HEK293 (cell line): ENCODE data around the gene PGGHG.

ENCODE experiments used
- CTCF ChIA-PET: fragments of 350-600 bp; formaldehyde crosslinking; extraction: SDS; loops from one replicate; lab custom pipeline; 2021; ENCODE audit warnings: antibody characterized with exemption; lab: Yijun Ruan, JAX
- POLR2A ChIA-PET: fragments of 300-600 bp; formaldehyde crosslinking; extraction: SDS; loops from one replicate; lab custom pipeline; 2020; ENCODE audit warnings: antibody characterized with exemption, inconsistent platforms; lab: Yijun Ruan, JAX
- H3K27ac ChIP-seq: fragments of 200-500 bp; sonication (Bioruptor generic); 2 replicates; pipeline ENCODE4 v1.5.1; 2014; ENCODE audit warnings: low read depth, low read length, control low read depth, inconsistent platforms; ENCODE audit errors: extremely low read depth
- H3K36me3 ChIP-seq, 2 experiments: fragments of 200-500 bp in 1 of 2; sonication (Bioruptor generic) in 1 of 2; 1 replicate in 1 of 2; 2 replicates in 1 of 2; pipeline ENCODE4 v1.5.1; 2014 to 2017; ENCODE audit warnings: inconsistent platforms in 2 of 2, low read length in 2 of 2; ENCODE audit not compliant: control insufficient read depth in 2 of 2, insufficient read depth in 1 of 2
- H3K4me1 ChIP-seq: fragments of 200-500 bp; sonication (Bioruptor generic); 2 replicates; pipeline ENCODE4 v1.5.1; 2014; ENCODE audit warnings: mild to moderate bottlenecking, low read length, inconsistent platforms; ENCODE audit not compliant: control insufficient read depth, insufficient read depth
- H3K4me3 ChIP-seq: 2 replicates; pipeline ENCODE4 v1.5.1; 2011; ENCODE audit warnings: low read depth, mild to moderate bottlenecking, control low read depth, low read length, moderate library complexity
- H3K9me3 ChIP-seq: fragments of 200-500 bp; sonication (Bioruptor generic); 2 replicates; pipeline ENCODE4 v1.5.1; 2014; ENCODE audit warnings: low read depth, low read length, inconsistent platforms; ENCODE audit not compliant: control insufficient read depth, insufficient read depth
- IKZF3 ChIP-seq: fragments of 450-650 bp; IDR thresholded peaks from 2 replicates; pipeline ENCODE4 v1.5.0; 2018; ENCODE audit warnings: missing biosample characterization, mild to moderate bottlenecking, missing genetic modification characterization, moderate library complexity
- MZF1 ChIP-seq: fragments of 450-650 bp; formaldehyde crosslinking; IDR thresholded peaks from 2 replicates; pipeline ENCODE4 v1.5.1; 2017; ENCODE audit warnings: missing biosample characterization, missing genetic modification characterization, borderline replicate concordance
- OVOL3 ChIP-seq: fragments of 450-650 bp; formaldehyde crosslinking; IDR thresholded peaks from 2 replicates; pipeline ENCODE4 v1.5.1; 2016; ENCODE audit warnings: missing biosample characterization, missing genetic modification characterization
- ZBTB17 ChIP-seq: fragments of 450-650 bp; formaldehyde crosslinking; IDR thresholded peaks from 2 replicates; pipeline ENCODE4 v1.5.1; 2016; ENCODE audit warnings: missing biosample characterization, missing genetic modification characterization
- ZNF311 ChIP-seq: fragments of 450-650 bp; formaldehyde crosslinking; IDR thresholded peaks from 2 replicates; pipeline ENCODE4 v1.5.1; 2017; ENCODE audit warnings: missing biosample characterization, missing genetic modification characterization, borderline replicate concordance
- ZNF366 ChIP-seq: fragments of 450-650 bp; formaldehyde crosslinking; conservative IDR thresholded peaks from 2 replicates; pipeline ENCODE4 v1.5.1; 2016; ENCODE audit warnings: missing biosample characterization, missing genetic modification characterization
- ZNF560 ChIP-seq: fragments of 450-650 bp; formaldehyde crosslinking; IDR thresholded peaks from 2 replicates; pipeline ENCODE4 v1.5.1; 2017; ENCODE audit warnings: missing biosample characterization, missing genetic modification characterization, borderline replicate concordance
- ZNF600 ChIP-seq: fragments of 450-650 bp; formaldehyde crosslinking; IDR thresholded peaks from 2 replicates; pipeline ENCODE4 v1.5.1; 2016; ENCODE audit warnings: missing biosample characterization, missing genetic modification characterization
- ZNF777 ChIP-seq: fragments of 450-650 bp; formaldehyde crosslinking; IDR thresholded peaks from 2 replicates; pipeline ENCODE4 v1.5.1; 2017; ENCODE audit warnings: missing biosample characterization, missing genetic modification characterization, borderline replicate concordance
- TF ChIP-seq, protein P1 (sequence below): fragments of 450-650 bp; formaldehyde crosslinking; IDR thresholded peaks from 2 replicates; pipeline ENCODE4 v1.5.1; 2016; ENCODE audit warnings: missing biosample characterization, missing genetic modification characterization, low read depth
- TF ChIP-seq, protein P2 (sequence below): fragments of 450-650 bp; formaldehyde crosslinking; IDR thresholded peaks from 2 replicates; pipeline ENCODE4 v1.5.1; 2016; ENCODE audit warnings: missing biosample characterization, missing genetic modification characterization

PGGHG gene

DNA sequence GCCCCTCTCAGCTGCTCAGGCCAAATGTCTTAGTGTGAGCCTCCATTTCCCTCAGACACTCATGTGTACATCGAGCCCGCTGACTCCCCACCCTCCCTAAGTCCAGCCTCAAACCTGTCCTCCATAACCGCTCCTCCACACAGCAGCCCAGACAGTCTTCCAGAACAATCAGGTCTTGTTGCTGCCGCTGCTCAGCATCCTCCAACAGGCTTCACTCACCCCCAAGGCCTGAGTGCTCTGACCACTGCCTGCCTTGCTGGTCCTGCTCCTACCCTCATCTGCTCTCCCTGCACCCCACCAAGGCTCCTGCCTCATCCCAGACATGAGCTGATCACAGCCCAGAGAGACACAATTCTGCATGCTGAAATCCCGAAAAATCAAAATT lies 35.0 kb upstream of the PGGHG start:
- Histone ChIP-seq H3K27ac (no peak overlapping the region), H3K9me3 (no peaks in the 10 kb centered on the region), H3K4me3 (no peak overlapping the region), H3K4me1 (no peaks in the 10 kb centered on the region), H3K36me3 (peaks cover 0 to 48% of the 10 kb centered on the region in 2 experiments; a peak in 1 of 3 replicates)
- no peak for TF ChIP-seq IKZF3 (tag by site-specific recombination)
- POLR2A ChIA-PET: interaction anchor here (1.6 kb wide), 1 partner anchor 46 kb away, joined by 5 read pairs; the partner anchor contains the start of genes BET1L and RIC8A
- CTCF ChIA-PET: interaction anchor here (0.6 to 1.2 kb wide), 4 partner anchors 16 to 195 kb away, joined by 3 to 4 read pairs (median 4); no protein-coding TSS in a partner anchor

DNA sequence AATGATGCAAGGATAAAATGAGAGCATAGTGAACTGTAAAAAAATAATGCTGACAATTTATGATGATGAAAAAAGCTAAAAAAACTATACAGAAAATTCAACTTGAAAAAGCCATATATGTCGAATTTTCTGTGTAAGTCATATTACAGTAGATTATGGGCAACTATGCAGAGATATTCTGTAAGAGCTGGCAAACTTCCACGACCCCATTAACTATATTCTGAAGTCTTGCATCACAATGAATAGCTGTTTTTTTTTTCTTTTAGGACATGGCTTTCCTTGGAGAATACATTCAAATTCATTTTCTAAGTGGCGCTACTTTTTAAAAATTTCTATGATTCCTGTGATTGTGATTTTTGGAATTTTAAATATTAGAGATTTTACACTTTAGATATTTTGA lies 33.8 kb upstream of the PGGHG start:
- ChIA-PET POLR2A (interaction anchor here (1.6 kb wide), 1 partner anchor 48 kb away, joined by 5 read pairs; the partner anchor contains the start of genes BET1L and RIC8A), CTCF (interaction anchor here (0.6 to 0.9 kb wide), 3 partner anchors 12 to 36 kb away, joined by 3 to 4 read pairs (median 3); no protein-coding TSS in a partner anchor)
- Histone ChIP-seq H3K27ac (no peak overlapping the region), H3K4me3 (no peak overlapping the region), H3K4me1 (no peaks in the 10 kb centered on the region), H3K9me3 (no peaks in the 10 kb centered on the region), H3K36me3 (peaks cover 0 to 38% of the 10 kb centered on the region in 2 experiments; a peak in 1 of 3 replicates)
- TF ChIP-seq, protein P1, sequence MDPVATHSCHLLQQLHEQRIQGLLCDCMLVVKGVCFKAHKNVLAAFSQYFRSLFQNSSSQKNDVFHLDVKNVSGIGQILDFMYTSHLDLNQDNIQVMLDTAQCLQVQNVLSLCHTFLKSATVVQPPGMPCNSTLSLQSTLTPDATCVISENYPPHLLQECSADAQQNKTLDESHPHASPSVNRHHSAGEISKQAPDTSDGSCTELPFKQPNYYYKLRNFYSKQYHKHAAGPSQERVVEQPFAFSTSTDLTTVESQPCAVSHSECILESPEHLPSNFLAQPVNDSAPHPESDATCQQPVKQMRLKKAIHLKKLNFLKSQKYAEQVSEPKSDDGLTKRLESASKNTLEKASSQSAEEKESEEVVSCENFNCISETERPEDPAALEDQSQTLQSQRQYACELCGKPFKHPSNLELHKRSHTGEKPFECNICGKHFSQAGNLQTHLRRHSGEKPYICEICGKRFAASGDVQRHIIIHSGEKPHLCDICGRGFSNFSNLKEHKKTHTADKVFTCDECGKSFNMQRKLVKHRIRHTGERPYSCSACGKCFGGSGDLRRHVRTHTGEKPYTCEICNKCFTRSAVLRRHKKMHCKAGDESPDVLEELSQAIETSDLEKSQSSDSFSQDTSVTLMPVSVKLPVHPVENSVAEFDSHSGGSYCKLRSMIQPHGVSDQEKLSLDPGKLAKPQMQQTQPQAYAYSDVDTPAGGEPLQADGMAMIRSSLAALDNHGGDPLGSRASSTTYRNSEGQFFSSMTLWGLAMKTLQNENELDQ: no peak
- no peak for TF ChIP-seq ZNF560 (tag by site-specific recombination)

DNA sequence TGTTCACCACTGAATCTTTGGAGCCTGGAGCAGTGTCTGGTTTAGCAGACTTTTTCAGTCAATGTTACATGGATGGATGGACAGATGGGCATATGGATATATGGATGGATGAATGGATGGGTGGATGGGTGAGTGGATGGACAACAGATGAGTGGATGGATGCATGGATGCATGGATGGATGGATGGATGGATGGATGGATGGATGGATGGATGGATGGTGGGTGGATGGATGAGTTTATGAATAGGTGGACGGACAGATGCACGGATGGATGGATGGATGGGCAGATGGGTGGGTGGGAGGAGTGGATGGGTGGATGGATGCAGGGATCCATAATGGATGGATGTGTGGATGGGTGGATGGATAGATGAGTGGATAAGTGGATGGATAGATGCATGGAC lies 33.1 kb upstream of the PGGHG start:
- TF ChIP-seq ZBTB17: peak; percentile 93
- TF ChIP-seq OVOL3 (tag by site-specific recombination): no peak
- peak; percentile 97 for TF ChIP-seq ZNF366
- TF ChIP-seq, all 188 proteins: peak for 2
- no peak overlapping the region for H3K27ac ChIP-seq
- no peaks in the 10 kb centered on the region for H3K9me3 ChIP-seq
- H3K36me3 ChIP-seq: peaks cover 0 to 32% of the 10 kb centered on the region in 2 experiments; a peak in 1 of 3 replicates
- CTCF ChIA-PET: interaction anchor here (0.9 kb wide), 1 partner anchor 12 kb away, joined by 3 read pairs; no protein-coding TSS in a partner anchor
- H3K4me3 ChIP-seq: no peak overlapping the region
- POLR2A ChIA-PET: no interaction called here
- H3K4me1 ChIP-seq: no peaks in the 10 kb centered on the region

DNA sequence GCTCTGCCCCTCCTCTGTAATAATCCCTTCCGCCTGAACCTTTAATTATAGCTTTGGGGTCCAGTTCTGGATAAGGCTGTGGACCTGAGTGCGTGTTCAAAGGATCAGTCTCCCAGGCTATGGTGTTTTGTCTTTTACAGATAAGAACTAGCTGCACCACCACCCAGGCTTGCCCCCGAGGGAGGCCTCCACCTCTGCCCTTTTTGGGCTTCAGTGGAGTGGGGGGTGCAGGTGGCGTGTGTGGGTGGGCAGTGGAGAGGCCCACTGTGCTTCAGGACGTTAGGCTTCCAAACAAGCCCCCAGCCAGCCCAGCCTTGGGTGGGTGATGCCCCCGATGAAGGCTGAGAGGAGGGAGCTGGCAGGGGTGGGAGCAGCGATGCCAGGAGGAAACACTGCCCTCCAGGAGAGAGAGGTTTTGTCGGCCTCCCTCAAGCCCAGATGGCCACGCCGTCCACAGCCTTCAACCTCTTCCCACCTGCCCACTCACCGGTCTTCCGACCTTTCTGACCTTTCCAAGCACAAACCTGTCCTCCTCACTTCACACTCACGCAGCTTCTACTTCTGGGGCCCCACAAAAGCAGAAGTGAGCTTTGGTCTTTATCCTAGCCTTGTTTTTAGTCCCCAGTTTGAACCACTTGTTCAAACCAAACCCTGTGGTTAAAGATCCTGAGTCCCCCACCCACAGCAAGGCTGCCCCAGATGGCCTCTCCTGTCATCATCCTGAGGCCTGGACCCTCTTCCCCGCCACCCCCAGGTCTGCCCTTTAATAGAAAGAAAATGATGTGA lies 31.8 kb upstream of the PGGHG start:
- H3K27ac ChIP-seq: no peak overlapping the region
- H3K36me3 ChIP-seq: peaks cover 0 to 18% of the 10 kb centered on the region in 2 experiments; a peak in 1 of 3 replicates
- no peaks in the 10 kb centered on the region for H3K9me3 ChIP-seq
- CTCF ChIA-PET: interaction anchor here (0.6 kb wide), 1 partner anchor 47 kb away, joined by 5 read pairs; no protein-coding TSS in a partner anchor
- H3K4me1 ChIP-seq: no peaks in the 10 kb centered on the region
- no peak overlapping the region for H3K4me3 ChIP-seq
- TF ChIP-seq, protein P2, sequence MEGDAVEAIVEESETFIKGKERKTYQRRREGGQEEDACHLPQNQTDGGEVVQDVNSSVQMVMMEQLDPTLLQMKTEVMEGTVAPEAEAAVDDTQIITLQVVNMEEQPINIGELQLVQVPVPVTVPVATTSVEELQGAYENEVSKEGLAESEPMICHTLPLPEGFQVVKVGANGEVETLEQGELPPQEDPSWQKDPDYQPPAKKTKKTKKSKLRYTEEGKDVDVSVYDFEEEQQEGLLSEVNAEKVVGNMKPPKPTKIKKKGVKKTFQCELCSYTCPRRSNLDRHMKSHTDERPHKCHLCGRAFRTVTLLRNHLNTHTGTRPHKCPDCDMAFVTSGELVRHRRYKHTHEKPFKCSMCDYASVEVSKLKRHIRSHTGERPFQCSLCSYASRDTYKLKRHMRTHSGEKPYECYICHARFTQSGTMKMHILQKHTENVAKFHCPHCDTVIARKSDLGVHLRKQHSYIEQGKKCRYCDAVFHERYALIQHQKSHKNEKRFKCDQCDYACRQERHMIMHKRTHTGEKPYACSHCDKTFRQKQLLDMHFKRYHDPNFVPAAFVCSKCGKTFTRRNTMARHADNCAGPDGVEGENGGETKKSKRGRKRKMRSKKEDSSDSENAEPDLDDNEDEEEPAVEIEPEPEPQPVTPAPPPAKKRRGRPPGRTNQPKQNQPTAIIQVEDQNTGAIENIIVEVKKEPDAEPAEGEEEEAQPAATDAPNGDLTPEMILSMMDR (tag by site-specific recombination): no peak
- TF ChIP-seq ZNF600 (tag by site-specific recombination): no peak
- TF ChIP-seq MZF1 (tag by site-specific recombination): no peak
- no peak for TF ChIP-seq ZNF777 (tag by site-specific recombination)
- no peak for TF ChIP-seq ZNF311
- POLR2A ChIA-PET: no interaction called here
